H9 (cell line): ENCODE results near the gene CEMIP. TPM values are rescaled to one million over a fixed set of nuclear protein-coding genes. Genes with fewer than 3 reads are reported as not detected.

Experiments used
- DNase-seq: peaks from one replicate; pipeline ENCODE4 v3.0.0-alpha.2; 2017
- H2AFZ ChIP-seq: one replicate; pipeline ENCODE4 v1.6.1; 2013; ENCODE audit warnings: mild to moderate bottlenecking, low read length, control low read depth, moderate library complexity
- H2AK5ac ChIP-seq: 2 replicates; pipeline ENCODE4 v1.6.1; 2013; ENCODE audit warnings: low read length, control low read depth, mixed read lengths; ENCODE audit not compliant: insufficient read length
- H2BK120ac ChIP-seq: one replicate; pipeline ENCODE4 v1.6.1; 2013; ENCODE audit warnings: low read depth, mild to moderate bottlenecking, low read length, control low read depth, inconsistent platforms; ENCODE audit not compliant: poor library complexity, severe bottlenecking
- H2BK12ac ChIP-seq: 2 replicates; pipeline ENCODE4 v1.6.1; 2013; ENCODE audit warnings: low read length, control low read depth, mixed read lengths, low read depth; ENCODE audit not compliant: insufficient read length
- H2BK15ac ChIP-seq: 2 replicates; pipeline ENCODE4 v1.6.1; 2013; ENCODE audit warnings: low read depth, low read length, control low read depth
- H2BK20ac ChIP-seq: one replicate; pipeline ENCODE4 v1.6.1; 2013; ENCODE audit warnings: low read depth, mild to moderate bottlenecking, low read length, control low read depth, inconsistent platforms; ENCODE audit not compliant: poor library complexity, severe bottlenecking
- H2BK5ac ChIP-seq: 2 replicates; pipeline ENCODE4 v1.6.1; 2013; ENCODE audit warnings: low read length, control low read depth, mixed read lengths; ENCODE audit not compliant: insufficient read length
- H3K14ac ChIP-seq: 2 replicates; pipeline ENCODE4 v1.6.1; 2013; ENCODE audit warnings: low read length, control low read depth; ENCODE audit not compliant: insufficient read depth
- H3K18ac ChIP-seq: 2 replicates; pipeline ENCODE4 v1.6.1; 2013; ENCODE audit warnings: low read depth, mild to moderate bottlenecking, mixed read lengths, low read length, control low read depth; ENCODE audit not compliant: insufficient read length
- H3K23ac ChIP-seq: 2 replicates; pipeline ENCODE4 v1.6.1; 2013; ENCODE audit warnings: low read length, control low read depth, mixed read lengths, low read depth; ENCODE audit not compliant: insufficient read length
- H3K23me2 ChIP-seq: 2 replicates; pipeline ENCODE4 v1.6.1; 2013; ENCODE audit warnings: low read depth, mild to moderate bottlenecking, mixed read lengths, low read length, control low read depth; ENCODE audit not compliant: insufficient read length, poor library complexity, severe bottlenecking
- H3K27ac ChIP-seq: 2 replicates; pipeline ENCODE4 v1.5.1; 2013; ENCODE audit warnings: low read length, control low read depth, mixed read lengths, low read depth; ENCODE audit not compliant: insufficient read length
- H3K27me3 ChIP-seq: 2 replicates; pipeline ENCODE4 v1.6.1; 2013; ENCODE audit warnings: low read length, control low read depth, inconsistent platforms; ENCODE audit not compliant: insufficient read depth
- H3K4ac ChIP-seq: 2 replicates; pipeline ENCODE4 v1.6.1; 2013; ENCODE audit warnings: low read depth, mild to moderate bottlenecking, control low read depth, inconsistent platforms, low read length, moderate library complexity
- H3K4me1 ChIP-seq: 2 replicates; pipeline ENCODE4 v1.6.1; 2013; ENCODE audit warnings: low read length, control low read depth, inconsistent platforms; ENCODE audit not compliant: insufficient read depth
- H3K4me2 ChIP-seq: 2 replicates; pipeline ENCODE4 v1.6.1; 2013; ENCODE audit warnings: low read length, control low read depth, mixed read lengths; ENCODE audit not compliant: insufficient read length, insufficient read depth
- H3K56ac ChIP-seq: 2 replicates; pipeline ENCODE4 v1.6.1; 2013; ENCODE audit warnings: low read depth, mild to moderate bottlenecking, mixed read lengths, low read length, control low read depth; ENCODE audit not compliant: insufficient read length
- H3K79me1 ChIP-seq: 2 replicates; pipeline ENCODE4 v1.6.1; 2013; ENCODE audit warnings: low read depth, mild to moderate bottlenecking, moderate library complexity, low read length, control low read depth, inconsistent platforms; ENCODE audit not compliant: insufficient read depth, poor library complexity, severe bottlenecking
- H3K79me2 ChIP-seq: 2 replicates; pipeline ENCODE4 v1.6.1; 2013; ENCODE audit warnings: low read length, control low read depth, inconsistent platforms; ENCODE audit not compliant: insufficient read depth
- H3K9ac ChIP-seq: 2 replicates; pipeline ENCODE4 v1.6.1; 2013; ENCODE audit warnings: low read length, control low read depth, mixed read lengths; ENCODE audit not compliant: insufficient read length; ENCODE audit errors: extremely low read depth
- H3K9me3 ChIP-seq: one replicate; pipeline ENCODE4 v1.6.1; 2013; ENCODE audit warnings: low read depth, low read length, inconsistent platforms; ENCODE audit not compliant: control insufficient read depth
- H3T11ph ChIP-seq: one replicate; pipeline ENCODE4 v1.6.1; 2013; ENCODE audit warnings: mild to moderate bottlenecking, low read length, control low read depth, inconsistent platforms
- H4K20me1 ChIP-seq: one replicate; pipeline ENCODE4 v1.6.1; 2013; ENCODE audit not compliant: control insufficient read depth, insufficient read length, insufficient read depth
- H4K5ac ChIP-seq: 2 replicates; pipeline ENCODE4 v1.6.1; 2013; ENCODE audit warnings: low read depth, mild to moderate bottlenecking, mixed read lengths, low read length, control low read depth; ENCODE audit not compliant: insufficient read length
- H4K8ac ChIP-seq: replicated peaks from 2 replicates; pipeline ENCODE4 v1.6.1; 2013; ENCODE audit warnings: low read length, control low read depth, mixed read lengths, low read depth; ENCODE audit not compliant: insufficient read length
- H4K91ac ChIP-seq: 2 replicates; pipeline ENCODE4 v1.6.1; 2013; ENCODE audit warnings: low read depth, mild to moderate bottlenecking, moderate library complexity, mixed read lengths, low read length, control low read depth; ENCODE audit not compliant: insufficient read length
- H3K27ac Mint-ChIP-seq, 3 experiments: 2 replicates in 2 of 3; 3 replicates in 1 of 3; pipeline ENCODE4 v1.8.0; 2020 to 2021; ENCODE audit warnings: mixed read lengths in 3 of 3, mild to moderate bottlenecking in 1 of 3, moderate library complexity in 1 of 3
- H3K27me3 Mint-ChIP-seq: 2 replicates; pipeline ENCODE4 v1.8.0; 2021; ENCODE audit warnings: low read depth, mild to moderate bottlenecking, moderate library complexity, mixed read lengths
- H3K36me3 Mint-ChIP-seq, 3 experiments: 2 replicates in 2 of 3; 3 replicates in 1 of 3; pipeline ENCODE4 v1.8.0; 2020 to 2021; ENCODE audit warnings: low read depth in 3 of 3, mixed read lengths in 3 of 3; ENCODE audit not compliant: insufficient read depth in 1 of 3
- H3K4me1 Mint-ChIP-seq, 2 experiments: 2 replicates each; pipeline ENCODE4 v1.8.0; 2020; ENCODE audit warnings: mixed read lengths in 2 of 2
- H3K4me3 Mint-ChIP-seq, 2 experiments: 2 replicates in 1 of 2; 3 replicates in 1 of 2; pipeline ENCODE4 v1.8.0; 2020 to 2021; ENCODE audit warnings: mild to moderate bottlenecking in 2 of 2, mixed read lengths in 2 of 2, moderate library complexity in 1 of 2
- H3K9me3 Mint-ChIP-seq, 2 experiments: 2 replicates in 1 of 2; 3 replicates in 1 of 2; pipeline ENCODE4 v1.8.0; 2020; ENCODE audit warnings: mild to moderate bottlenecking in 2 of 2, mixed read lengths in 2 of 2, moderate library complexity in 1 of 2
- WGBS: extraction: QIAGEN DNeasy Blood & Tissue Kit; methylation state at CpG from one replicate; pipeline ENCODE4 v1.1.7; 2013; ENCODE audit warnings: missing lambda C conversion rate, low lambda C conversion rate, mixed read lengths; ENCODE audit not compliant: insufficient read length; ENCODE audit errors: extremely low coverage; 5-methylcytosine and 5-hydroxymethylcytosine counted together
- total RNA-seq: library from RNA; stranded (reverse); gene quantifications from 2 replicates; pipeline ENCODE4 v1.2.1, GENCODE V29; 2021
- TF ChIP-seq, protein P1 (sequence below): fragments of 200-600 bp; sonication (generic); conservative IDR thresholded peaks from 3 replicates; pipeline ENCODE4 v1.8.0; 2021; ENCODE audit warnings: antibody characterized with exemption, mild to moderate bottlenecking

Gene CEMIP
- total RNA-seq, 1 experiment from 2014 or later = 0.09 TPM

GRCh38 chr15:80798911-80799310 lies 19.7 kb downstream of the CEMIP start:
- Histone ChIP-seq H3K79me2 (no peaks in the 10 kb centered on the region), H2BK12ac (no peak overlapping the region), H3T11ph (no peak overlapping the region), H3K27me3 (no peaks in the 10 kb centered on the region), H3K4ac (no peak overlapping the region), H4K20me1 (no peaks in the 10 kb centered on the region), H3K56ac (no peak overlapping the region), H3K18ac (no peak overlapping the region), H2BK120ac (no peak overlapping the region), H2AK5ac (no peak overlapping the region), H2BK5ac (no peak overlapping the region), H3K4me2 (no peak overlapping the region), H3K4me1 (no peaks in the 10 kb centered on the region), H3K79me1 (no peaks in the 10 kb centered on the region), H3K9me3 (no peaks in the 10 kb centered on the region), H4K91ac (no peak overlapping the region), H2AFZ (no peak overlapping the region), H4K8ac (no peak overlapping the region), H4K5ac (no peak overlapping the region), H2BK15ac (no peak overlapping the region), H3K9ac (no peak overlapping the region), H3K23ac (no peak overlapping the region), H2BK20ac (no peak overlapping the region), H3K23me2 (no peaks in the 10 kb centered on the region), H3K14ac (no peak overlapping the region), H3K27ac (no peak overlapping the region)
- peaks cover 2% of the 10 kb centered on the region; the same call in 1 of the 2 replicates for H3K27me3 Mint-ChIP-seq
- H3K36me3 Mint-ChIP-seq = no peaks in the 10 kb centered on the region
- no peaks in the 10 kb centered on the region for H3K9me3 Mint-ChIP-seq
- H3K4me3 Mint-ChIP-seq = no peak overlapping the region
- WGBS = no CpG with 5 or more reads among the region's 3 CpGs
- no peaks in the 10 kb centered on the region for H3K4me1 Mint-ChIP-seq
- H3K27ac Mint-ChIP-seq = no peak overlapping the region; a peak in 1 of 7 replicates
- DNase-seq = no peak
- TF ChIP-seq, protein P1, sequence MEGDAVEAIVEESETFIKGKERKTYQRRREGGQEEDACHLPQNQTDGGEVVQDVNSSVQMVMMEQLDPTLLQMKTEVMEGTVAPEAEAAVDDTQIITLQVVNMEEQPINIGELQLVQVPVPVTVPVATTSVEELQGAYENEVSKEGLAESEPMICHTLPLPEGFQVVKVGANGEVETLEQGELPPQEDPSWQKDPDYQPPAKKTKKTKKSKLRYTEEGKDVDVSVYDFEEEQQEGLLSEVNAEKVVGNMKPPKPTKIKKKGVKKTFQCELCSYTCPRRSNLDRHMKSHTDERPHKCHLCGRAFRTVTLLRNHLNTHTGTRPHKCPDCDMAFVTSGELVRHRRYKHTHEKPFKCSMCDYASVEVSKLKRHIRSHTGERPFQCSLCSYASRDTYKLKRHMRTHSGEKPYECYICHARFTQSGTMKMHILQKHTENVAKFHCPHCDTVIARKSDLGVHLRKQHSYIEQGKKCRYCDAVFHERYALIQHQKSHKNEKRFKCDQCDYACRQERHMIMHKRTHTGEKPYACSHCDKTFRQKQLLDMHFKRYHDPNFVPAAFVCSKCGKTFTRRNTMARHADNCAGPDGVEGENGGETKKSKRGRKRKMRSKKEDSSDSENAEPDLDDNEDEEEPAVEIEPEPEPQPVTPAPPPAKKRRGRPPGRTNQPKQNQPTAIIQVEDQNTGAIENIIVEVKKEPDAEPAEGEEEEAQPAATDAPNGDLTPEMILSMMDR = no peak
